Stimulated activated CD8-positive, alpha-beta memory T cell treated with anti-CD3 and anti-CD28 coated beads, Interleukin-12 subunit alpha, Interleukin-12 subunit beta, amount 100 ng/mL, for 24 hours (primary cell): ENCODE results near the gene INO80B.
"Not testable (repeated sequence)": the region's sequence is repeated elsewhere in the genome, so short reads cannot be mapped to it uniquely, and the experiment has no call there.

Experiments
- DNase-seq: peaks from one replicate; pipeline ENCODE4 v3.0.0-alpha.2; 2020; ENCODE audit errors: extremely low read depth

INO80B gene

DNA sequence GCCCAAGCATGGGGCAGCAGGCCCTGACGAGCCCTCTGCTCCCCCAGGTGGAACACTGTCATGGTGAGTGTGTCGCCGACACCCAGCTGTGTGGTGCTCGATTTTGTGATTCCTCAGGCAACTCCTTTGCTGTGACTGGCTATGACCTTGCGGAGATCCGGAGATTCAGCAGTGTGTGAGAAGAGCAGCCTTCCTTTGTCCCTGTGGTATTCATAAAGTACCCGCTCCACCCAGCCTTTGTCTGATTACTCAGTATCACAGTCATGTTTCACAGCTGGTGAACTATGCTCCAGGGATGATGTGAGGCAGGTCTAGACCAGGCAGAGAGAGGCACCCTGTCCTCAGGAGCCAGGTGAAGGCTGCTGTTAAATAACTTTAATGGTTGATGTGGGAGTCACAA is 29.4 kb upstream of the INO80B start:
- DNase-seq = no peak

DNA sequence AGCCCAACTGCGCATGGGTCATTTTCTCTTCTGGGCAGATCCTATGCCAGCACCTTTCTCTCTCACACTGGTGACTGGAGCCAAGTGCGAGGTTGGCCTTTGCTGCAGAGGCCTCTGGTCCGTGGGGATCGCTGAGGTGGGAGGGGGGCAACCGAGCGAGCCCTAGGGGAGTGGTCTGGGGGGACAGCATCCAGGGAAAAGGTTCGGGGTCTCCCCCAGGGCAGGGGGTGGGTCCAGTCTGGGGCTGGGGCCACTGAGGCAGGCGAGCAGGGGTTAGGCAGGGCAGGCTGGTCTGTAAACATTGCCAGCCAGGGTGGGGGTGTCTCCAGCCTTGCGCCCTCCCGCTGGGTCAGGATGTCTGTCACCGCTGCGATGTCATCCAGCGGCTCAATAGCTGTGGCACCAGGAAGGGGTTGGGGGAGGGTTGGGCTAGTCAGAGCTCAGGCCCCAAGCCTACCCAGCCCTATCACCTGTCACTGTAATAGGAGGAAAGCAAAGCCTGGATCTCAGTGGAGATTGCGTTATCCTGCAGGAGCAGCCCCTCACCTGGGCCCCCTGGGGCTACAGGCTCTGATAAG is 28.6 kb upstream of the INO80B start:
- no peak for DNase-seq

DNA sequence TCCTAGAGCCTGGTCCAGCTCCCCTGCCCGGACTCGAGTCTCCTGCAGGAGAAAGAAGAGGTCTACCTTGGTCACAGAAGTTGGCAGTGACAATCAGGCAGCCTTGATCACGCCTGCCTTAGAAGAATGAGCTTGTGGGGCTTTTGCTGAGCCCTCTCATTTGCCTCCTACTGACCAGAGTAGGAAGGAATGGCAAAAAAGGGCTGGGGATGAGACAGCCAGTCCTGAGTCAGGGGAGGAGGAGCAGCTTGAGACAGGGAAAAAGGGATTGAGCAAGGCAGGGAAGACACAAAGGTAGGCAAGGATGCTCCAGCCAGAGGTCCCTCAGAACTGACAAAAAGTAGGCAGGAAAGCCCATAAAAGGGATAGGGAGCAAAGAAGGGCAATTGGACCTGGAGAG is 27.3 kb upstream of the INO80B start:
- DNase-seq = no peak

DNA sequence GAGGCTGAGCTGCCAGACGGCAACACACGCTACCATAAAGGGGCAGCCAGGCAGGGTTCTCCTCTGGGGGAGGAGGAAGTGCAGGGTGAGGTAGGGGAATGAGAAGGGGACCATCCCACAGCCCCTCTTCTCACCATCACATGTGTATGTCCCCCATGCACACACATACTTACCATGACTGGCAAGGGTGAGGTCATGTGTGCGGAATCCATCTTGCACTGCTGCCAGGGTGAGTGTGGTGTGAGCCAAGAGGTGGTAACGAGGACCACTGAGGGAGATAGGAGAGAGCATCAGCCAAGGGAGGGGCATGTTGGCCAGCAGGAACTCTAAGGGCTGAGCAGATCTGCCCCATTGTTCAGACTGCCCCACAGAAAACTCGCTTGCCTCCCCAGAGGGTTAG is 26.2 kb upstream of the INO80B start:
- no peak for DNase-seq

DNA sequence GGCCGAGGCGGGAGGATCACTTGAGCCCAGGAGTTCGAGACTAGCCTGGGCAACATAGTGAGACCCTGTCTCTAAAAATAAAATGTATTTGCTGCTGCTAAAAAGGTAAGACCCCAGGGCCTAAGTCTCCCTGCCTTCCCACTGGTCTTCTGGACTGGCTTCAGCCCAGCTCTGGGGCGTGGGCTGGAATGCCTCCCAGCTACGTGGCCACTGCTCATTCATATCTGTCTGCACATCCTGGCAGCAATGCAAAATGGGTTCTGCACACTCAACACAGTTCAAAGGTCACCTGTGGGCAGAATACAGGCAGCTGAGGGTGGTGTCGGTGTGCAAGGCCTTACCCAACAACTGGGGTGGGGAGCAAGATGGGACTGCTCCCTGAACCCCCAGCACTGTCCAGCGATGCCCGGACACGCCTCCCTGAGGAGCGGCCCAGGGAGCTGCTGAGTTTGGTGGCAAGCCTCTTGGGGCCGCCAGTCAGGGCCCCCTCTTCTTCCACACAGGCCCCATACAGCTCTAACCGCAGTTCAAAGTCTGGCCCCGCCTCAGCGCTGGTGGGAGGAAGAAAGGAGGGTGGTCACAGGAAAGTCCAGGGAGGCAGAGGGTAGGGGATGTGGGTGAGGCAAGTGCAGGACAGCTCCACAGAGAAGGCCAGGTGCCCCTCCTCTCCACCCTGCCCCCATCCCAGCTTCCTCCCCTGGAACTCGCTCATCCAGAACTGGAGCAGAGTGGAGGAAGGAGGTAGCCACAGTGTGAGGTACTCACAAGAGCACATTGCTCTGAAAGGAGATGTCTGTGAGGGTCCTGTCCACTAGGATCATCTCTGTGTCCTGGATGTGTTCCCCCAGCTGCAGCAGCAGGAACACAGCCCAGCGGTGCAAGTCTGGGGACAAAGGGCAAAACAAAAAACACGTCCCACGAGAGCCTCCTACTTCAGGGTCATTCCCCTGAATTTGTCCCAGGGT is 25.1 kb upstream of the INO80B start:
- DNase-seq = no peak

DNA sequence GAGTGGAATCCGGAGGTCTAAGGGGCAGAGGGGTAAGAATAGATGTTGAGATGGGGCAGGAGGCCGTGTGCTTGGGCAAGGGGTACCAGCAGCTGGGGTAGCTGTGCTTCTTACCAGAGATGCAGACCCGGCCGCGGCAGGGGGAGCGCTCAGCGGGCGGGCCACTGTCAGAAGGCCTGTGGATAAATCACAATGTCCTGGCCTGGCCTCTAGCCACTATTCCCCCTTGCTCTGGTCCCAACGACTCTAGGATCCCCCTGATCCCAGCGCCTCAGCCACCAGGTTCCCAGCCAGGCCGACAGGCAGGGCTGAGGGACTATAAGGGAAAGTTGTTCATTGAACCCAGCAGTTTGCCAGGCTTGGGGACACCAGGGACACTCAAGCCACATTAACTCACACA is 24.4 kb upstream of the INO80B start:
- DNase-seq = no peak

DNA sequence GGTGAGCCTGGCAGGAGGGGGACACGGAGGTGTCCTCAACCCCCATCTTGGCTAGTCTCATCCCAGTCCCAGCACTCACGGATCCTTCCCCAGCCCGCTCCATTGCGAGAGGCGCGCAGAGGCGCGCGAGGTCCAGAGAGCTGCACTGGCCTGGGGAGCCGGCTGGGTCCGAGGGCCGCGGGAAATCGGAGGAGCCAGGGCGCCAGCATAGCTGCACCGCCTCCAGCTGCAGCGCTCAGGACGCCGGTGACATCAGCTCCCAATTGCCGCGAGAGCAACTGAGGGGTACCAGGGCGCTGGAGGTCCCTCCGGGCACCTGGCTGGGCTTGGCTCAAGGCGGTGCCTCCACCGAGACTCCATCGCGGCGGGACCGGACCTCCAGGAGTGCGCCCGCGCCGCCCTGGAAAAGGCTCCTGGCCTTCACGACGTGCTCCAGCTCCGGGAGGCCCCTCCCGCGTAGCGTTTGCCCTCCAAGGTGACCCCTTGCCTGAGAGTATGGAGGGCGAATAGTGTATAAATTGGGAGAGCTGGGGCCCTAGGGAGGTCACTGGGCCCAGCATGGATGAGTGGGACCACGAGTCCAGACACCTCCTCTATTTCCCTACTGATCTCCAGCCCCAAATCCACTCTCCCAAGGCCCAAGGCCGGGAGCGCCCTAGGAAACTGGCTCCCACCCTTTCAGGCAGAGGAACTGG is 18.6 kb upstream of the INO80B start:
- no peak for DNase-seq

DNA sequence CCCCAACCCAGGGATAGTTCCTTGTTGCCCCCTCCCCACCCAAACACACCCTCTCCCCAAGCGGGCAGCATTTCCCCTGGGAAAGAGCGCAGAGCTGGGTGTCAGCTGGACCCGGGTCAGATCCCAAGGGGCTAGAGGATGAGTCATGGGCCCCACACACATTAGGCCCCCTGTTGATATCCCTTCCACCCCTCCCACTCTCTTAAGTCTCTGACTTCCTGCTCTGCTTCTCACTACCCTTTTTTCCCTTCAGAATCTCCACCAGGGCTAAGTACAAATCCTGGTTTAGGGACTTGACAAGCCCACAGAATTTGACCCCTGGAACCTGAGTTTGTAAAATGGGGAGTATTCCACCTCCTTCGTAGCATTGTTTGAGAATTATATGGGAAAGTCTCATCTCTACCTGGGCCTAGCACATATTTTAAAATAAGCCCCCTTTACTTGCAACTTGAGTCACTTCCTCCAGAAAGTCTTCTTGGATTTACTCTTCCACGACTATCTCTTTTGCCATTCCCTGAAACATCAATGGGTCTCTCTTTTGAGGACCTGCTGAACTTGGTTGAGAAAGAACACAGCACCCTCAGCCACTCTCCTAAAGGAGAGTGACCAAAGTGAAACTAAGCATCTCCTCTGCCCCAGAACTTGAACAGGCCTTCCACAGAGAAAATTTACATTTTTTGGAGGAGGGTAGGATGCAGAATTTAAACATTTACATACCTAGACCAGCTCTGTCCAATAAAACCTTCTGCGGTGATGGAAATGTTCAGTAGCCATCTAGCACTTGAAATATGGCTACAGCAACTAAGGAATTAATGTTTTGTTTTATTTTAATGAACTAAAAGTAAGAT is 17.8 kb upstream of the INO80B start:
- no peak for DNase-seq

DNA sequence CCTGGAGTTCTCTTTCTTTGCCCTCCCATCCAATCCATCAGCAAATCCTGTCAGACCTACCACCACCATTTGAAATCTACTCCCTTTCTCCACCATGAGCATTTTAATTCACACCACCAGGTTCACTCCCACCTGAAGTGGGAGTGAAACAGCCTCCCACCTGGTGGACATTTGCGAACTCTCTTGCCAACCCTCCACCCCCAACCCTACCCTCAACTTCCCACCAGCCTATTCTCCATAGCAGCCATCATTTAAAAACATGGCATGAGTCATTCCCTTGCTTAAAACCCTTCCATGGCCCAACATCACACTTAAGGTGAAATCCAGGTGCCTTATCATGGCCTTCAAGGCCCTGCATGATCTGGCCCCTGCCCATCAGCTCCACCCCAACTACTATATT is 16.6 kb upstream of the INO80B start:
- no peak for DNase-seq

DNA sequence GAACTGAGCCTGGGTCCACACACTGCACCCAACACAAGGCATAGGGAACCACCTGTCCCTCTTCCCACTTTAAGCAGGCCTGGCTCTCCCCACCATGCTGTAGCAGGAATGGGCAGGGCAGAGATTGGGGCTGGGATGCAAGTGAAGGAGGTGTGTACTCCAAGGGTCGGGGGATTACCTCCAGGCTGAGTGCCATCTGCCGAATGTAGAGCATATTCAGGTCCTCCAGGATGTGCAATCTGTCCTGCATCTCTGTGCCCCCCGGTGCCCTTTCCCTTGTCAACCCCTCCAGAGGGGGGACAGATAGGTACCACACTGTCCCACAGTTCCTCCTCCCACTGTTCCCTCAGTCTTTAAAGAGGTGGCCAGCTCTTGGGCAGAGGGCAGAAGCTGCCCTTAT is 15.5 kb upstream of the INO80B start:
- no peak for DNase-seq

DNA sequence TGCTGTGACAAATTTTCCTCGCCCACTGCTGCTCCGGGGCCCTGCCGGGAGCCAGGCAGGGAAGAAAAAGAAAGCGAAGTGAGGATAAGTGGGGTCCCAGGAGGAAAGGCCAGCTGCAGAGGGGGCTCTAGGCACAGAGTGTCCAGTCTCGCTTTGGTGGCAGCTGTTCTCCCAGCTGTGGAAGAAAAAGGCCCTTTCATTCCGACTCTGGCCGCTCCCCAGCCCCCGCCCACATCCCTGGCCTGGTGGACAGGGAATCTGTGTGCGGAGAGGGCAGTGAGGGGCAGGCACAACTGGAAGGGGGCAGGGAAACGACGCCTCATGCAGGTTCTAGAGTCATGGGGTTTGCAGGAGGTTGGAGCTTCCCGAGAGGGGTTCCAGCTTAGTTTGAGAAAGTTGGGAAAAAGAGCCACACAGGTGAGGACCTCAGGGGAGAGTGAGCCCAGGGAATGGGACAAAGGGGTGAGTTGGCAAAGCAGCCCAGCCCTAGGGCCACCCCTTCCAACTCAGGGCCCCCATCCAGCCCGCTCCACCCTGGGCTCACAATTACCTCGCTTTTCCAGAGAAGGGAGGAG is 15.0 kb upstream of the INO80B start:
- no peak for DNase-seq

DNA sequence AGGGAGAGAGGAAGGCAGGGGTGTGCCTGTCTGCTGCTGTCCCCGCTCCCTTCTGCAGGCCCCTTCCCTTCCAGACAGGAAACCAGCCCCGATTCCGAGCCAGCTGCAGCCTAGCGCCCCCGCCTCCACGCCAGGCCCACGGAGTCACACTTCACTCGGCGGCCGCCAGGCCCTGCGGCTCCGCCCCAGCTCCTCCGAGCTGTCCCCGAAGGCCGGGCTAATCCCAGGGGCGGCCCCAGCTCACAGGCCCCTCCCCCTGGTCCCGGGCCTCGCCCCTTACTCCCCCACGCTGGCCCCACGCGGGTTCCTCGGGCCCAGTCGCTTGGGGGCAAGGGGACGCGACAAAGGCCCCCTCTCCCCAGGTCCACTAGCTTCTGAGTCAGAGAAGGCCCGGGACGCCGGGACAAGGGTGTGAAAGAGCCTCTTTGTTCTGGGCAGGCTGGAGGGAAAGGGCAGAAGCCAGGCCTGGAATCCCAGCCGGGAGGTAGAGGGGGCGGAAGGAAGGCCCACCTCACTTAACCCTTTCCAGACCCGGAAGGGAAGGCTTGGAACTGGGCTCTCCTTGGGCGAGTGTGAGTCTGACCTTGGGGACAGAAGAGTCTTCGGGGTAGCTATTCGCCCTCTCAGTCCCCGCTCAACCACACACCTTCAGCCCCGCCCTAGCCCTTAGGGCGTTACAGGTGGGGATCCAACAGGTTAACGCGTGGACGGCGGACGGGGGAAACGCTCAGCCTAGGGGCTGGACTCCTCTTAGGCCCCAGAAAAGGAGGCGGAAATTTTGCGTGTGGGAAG is 14.3 kb upstream of the INO80B start:
- no peak for DNase-seq

DNA sequence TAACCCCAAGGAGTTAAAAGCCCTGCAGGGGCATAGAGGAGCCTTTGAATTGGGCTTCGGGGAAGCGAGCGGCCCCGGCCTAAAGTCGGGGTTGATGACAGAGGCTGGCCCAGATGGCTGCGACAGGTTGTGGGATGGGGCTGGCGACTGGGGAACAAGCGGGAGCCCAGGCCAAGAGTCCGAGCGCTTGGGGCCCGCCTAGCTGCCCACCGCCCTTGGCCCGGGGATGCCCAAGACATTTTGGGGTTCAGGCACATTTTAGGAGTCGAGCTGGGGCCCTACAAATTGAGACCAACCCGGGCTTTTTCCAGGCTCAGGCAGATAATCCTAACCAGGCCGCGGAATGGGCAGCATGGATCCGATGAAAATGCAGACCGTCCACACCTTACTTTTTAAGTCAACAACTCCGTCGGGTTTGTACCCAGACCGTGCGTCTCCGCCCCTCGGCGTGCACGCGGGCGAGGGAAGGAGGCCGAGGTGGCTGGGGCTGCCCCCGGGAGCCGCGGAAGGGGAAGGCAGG is 13.7 kb upstream of the INO80B start:
- DNase-seq = no peak

DNA sequence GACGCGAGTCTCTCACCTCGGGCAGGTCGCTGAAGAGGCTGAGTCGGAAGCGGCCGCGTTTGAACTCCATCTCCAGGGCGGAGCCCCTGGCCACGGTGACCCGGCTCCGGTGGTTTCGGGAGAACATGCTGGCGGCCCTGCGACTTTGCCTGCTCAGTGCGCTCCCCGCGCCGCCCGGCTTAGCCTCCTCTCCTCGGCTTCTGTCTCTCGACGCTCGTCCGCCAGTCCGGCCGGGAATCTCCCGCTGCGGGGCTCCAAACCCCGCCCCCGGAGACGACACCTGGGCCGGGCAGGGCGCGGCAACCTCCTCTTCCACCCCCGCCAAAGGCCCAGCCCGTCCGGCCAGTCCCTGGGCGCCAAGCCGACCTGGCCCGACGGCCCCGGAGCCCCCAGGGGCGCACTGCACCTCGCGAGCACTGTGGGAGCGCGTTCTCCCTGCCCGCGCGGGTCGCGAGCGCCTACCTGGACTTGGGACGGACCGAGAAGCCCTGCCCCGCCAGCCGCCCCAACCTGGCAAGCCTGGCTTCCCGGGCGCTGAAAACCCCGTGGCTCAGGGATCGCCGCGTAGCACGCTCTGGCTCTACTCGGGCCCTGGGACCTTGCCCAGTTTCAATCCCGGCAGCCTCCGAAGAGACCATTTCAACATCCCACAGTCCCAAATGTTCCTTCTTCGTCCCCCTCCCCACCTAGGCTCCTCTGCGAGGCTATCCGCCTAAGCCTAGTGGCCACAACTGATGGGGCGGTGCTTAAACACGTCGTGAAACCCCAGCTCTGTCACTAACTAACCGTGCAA is 13.0 kb upstream of the INO80B start, which contains the start of gene RTKN:
Gene RTKN, minus strand, starts transcription at position 248 of the 793 bp plus-strand sequence. Its CDS starts 121 bp downstream, at position 127.
- DNase-seq = no peak

DNA sequence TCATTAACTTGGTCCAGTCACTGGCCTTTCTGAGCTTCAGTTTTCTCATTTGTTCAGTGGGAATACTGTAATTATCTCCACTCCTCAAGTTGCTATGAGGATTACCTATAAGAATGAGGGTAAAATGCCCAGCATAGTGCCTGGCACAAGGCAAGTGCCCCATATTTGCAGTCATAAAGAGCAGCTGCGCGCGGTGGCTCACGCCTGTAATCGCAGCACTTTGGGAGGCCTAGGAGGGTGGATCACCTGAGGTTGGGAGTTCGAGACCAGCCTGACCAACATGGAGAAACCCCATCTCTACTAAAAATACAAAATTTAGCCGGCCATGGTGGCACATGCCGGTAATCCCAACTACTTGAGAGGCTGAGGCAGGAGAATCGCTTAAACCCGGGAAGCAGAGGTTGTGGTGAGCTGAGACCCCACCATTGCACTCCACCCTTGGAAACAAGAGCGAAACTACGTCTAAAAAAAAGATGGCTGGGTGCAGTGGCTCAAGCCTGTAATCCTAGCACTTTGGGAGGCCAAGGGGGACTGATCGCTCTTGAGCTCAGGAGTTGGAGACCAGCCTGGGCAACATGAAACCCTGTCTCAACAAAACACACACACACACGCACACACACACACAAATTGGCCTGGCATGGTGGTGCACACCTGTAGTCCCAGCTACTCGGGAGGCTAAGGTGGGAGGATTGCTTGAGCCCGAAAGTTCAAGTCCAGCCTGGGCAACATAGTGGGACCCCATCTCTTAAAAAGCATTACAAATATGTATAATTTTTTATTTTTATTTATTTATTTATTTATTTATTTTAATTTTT is 12.2 kb upstream of the INO80B start:
- DNase-seq = not testable (repeated sequence)

DNA sequence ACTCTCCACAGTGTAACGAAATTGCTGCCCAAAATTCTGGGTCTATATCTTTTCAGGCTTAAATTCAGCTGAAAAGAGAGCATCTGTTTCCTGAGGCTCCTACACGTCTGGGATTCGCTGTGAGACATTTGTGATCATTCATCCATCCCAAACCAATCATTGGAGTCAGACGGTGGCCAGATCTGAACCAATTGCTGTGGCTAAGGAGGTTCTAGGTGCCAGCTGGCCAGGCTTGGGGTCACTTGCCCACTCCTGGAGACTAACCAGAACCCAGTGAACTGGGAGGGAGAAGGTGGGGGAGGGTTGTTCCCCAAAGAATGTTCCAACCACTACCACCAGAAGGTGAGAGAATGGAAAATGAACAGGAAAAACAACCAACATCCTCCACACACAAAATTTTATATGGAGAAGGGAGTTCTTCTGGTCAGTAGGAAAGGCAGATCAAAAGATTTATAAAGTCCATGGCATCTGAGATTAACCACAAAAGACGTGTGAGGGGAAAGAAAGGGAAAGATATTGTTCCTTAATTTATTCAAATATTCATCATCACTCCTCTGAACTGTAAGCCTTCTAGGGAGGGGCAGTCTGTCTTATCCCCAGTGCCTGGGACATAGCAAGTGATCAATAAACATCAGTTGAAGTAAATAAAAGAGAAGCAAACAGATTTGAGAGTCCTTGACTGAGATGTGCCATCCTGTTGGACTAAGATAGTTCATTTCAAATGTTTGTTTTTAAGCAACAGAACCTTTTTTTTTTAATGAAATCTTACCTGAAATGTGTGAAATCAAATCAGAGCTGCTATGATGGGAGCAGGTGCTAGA is 10.2 kb upstream of the INO80B start:
- DNase-seq = no peak

DNA sequence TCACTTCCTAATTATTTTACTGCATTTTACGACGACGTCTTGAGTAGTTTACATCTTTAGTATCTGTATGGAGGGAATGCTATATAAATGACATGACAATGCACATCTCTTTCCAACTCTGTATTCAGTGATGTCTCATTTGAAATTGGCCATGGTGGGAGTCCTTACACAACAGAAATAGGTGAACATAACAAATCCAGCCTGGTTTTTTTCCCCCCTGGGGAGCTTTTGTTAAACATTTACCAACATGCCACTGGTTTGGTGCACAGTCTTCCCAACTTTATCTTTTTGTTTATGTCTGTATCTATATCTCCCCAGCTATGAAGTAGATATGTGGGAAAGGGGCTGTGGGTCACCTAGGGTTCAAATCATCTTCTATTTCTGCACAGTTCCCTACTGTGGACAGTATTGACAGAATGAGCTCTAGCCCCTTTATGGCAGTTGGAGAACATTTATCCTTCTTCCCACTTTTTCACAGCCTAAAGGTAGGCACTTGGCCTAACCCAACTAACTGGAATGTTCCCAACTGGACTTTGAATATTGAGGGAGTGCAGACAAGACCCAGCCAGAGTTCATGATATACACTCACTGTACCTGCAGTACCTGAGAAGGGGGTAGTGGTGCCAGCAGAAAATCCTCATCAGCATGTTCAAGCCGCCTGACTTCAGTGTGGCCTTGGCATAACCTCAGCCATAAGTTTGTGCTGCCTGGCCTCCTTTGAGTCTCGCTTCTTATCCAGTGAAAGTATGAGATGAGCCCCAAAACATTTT is 7.5 kb upstream of the INO80B start:
- DNase-seq = no peak
